GM12875 (cell line): ENCODE data around the gene LRTM2.

Experiments
- H3K4me3 ChIP-seq: one replicate; pipeline ENCODE4 v1.5.1; 2011; ENCODE audit warnings: low read depth, low read length, control low read depth
- CTCF ChIP-seq: IDR thresholded peaks from 2 replicates; pipeline ENCODE4 v1.5.1; 2011; ENCODE audit warnings: low read depth, mild to moderate bottlenecking, control low read depth, inconsistent platforms, low read length, moderate library complexity, borderline replicate concordance; ENCODE audit not compliant: insufficient read depth

LRTM2 gene

DNA sequence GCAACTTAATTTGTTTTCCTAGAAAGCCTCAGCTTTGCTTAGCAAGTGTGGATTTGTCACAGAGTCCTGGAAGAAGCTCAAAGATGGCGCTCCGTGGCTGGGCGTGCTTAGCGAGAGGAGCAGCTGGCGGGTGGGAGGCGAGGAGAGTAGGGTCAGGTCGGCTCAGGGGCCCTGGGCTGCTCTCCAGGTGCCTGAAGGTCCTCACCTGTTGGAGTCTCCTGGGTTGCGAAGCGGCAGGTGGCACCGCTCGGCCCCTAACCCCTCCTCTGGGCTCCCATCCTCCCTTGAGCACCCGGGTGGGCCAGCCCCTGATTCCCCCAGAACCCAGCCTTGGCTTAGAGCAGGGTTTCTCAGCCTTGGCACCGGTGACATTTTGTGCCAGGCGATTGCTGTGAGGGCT lies 25.1 kb downstream of the LRTM2 start:
- no peak for TF ChIP-seq CTCF
- no peak overlapping the region for H3K4me3 ChIP-seq

DNA sequence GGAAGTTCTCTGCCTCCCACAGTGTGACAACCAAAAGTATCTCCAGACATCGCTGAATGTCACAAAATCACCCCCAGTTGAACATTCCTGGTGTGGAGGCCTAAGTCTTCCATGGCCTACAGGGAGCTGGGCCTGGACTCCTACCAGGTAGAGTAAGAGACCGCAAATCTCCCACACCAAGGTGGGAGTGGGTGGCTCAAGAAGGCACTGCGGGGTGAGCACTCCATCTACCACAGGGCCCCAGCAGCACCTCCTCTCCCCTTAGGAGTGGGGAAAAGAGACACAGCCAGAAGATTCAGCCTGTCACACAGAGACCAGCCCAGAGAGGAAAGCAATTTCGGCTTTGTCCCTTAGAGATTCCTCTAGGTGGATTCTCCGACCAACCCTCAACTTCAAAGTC lies 25.5 kb downstream of the LRTM2 start:
- TF ChIP-seq CTCF, result no peak
- H3K4me3 ChIP-seq, result no peak overlapping the region

DNA sequence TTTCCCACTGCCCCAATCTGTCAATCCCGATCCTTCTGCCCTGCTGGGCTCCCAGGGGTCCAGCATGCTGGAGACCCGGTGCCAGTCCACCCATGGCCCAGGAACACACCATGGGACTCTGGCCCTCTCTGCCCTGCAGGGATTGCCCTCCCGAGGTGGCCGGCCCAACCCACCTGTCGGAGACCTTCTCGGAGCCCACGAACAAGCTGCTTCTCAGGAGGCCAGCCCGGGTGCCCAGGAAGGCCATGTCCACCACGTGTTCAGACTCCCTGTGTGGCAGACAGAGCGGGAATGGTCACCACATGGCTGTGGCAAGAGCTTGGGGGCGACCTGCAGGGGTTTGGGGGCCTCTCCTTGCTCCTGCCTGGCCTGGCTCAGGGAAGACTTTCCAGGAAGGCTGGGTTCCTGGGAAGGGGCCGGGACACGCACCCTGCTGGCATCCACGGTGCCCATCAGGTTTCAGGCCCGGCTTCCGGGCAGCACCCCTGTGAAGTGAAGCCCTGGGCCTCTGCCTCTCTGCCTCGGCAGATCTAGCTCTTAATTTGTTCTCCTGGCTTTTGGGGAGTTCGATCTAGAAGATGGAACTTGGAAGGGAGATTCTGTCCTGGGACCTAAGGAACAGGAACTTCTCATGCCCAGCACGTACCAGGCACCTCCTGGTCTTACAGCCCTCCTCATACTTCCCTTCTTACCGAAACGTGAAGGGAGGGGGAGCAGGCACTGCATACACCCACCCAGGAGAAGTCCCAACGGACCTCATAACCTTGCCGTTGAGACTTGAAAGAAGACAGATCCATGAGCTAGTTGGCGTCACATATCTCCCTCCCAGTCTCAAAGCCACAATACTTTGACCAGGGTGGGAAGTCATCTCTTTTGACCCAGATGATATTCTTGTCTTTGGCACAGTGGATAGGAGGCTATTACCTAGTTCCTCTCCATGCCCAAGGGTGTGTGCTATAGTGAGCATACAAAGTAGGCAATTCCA lies 26.3 kb downstream of the LRTM2 start:
- no peak for TF ChIP-seq CTCF
- no peak overlapping the region for H3K4me3 ChIP-seq

- no peak for TF ChIP-seq CTCF
- H3K4me3 ChIP-seq, result no peak overlapping the region
Measured at GRCh38 chr12:1847411-1847810, 27.0 kb downstream of the LRTM2 start.

DNA sequence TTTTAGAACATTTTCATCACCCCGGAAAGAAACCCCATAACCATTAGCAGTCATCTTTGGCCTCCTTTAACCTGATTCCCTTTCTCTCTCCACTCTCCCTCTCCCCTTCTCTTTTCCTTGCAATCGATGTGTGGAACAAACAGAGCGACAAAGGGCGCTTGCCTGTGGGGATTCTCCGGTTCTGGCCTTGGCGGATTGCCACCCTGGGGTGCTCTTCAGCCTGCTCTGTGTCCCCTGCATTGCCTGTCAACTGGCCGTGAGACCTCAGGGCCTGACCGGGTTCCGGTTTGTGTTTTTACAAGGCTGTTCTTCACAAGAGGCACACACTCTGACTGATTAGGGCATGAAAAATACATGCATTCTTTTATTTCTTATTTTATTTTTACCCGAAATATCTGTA lies 27.8 kb downstream of the LRTM2 start:
- H3K4me3 ChIP-seq, result no peak overlapping the region
- TF ChIP-seq CTCF, result no peak

- no peak overlapping the region for H3K4me3 ChIP-seq
- no peak for TF ChIP-seq CTCF
Measured at GRCh38 chr12:1848745-1849144, 28.4 kb downstream of the LRTM2 start.

DNA sequence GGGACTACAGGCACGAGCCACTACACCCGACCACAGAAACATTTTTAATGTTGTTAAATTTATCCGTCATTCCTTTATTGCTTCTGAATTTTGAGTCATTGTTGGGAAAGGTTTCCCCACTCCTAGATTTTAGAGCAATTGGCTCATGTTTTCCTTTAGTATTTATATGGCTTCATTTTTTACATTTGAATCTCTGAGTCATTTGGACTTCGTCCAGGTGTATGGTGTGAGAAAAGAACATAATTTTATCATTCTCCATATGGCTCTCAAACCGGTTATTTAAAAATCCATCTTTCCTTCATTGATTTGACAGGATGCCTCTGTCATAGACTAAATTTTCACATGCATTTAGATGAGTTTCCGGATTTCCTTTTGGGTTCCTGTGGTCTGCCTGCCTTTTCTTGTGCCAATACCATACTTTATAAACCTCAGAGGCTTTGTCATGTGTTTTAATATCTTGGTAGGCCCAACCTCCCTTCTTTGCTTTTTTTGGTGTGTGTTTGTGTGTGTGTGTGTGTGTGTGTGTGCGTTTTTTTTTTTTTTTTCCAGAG lies 30.9 kb downstream of the LRTM2 start:
- no peak overlapping the region for H3K4me3 ChIP-seq
- no peak for TF ChIP-seq CTCF
